ENCODE results near the gene GON4L.
A peak's percentile ranks its signal among the peaks of the same experiment; 100 is the strongest.
"Not testable (repeated sequence)": the region's sequence is repeated elsewhere in the genome, so short reads cannot be mapped to it uniquely, and the experiment has no call there.

Gene GON4L

GRCh38 chr1:155745284-155746228 lies 111.5 kb downstream of the GON4L start:
- DNase-seq = peak; percentile 98

- DNase-seq = no peak
Measured at GRCh38 chr1:155744711-155745283, 112.2 kb downstream of the GON4L start.

GRCh38 chr1:155741908-155742307 lies 115.1 kb downstream of the GON4L start:
- DNase-seq = no peak

GRCh38 chr1:155740995-155741394 lies 116.0 kb downstream of the GON4L start:
- DNase-seq = no peak

GRCh38 chr1:155729031-155729898 lies 127.7 kb downstream of the GON4L start:
- peak; percentile 25 for DNase-seq

GRCh38 chr1:155725142-155725541 lies 131.9 kb downstream of the GON4L start:
- no peak for DNase-seq

GRCh38 chr1:155719703-155720102 lies 137.3 kb downstream of the GON4L start:
- no peak for DNase-seq

GRCh38 chr1:155718524-155719115 lies 138.4 kb downstream of the GON4L start:
- DNase-seq = not testable (repeated sequence)

- DNase-seq = peak; percentile 12
Measured at GRCh38 chr1:155717041-155717440, 140.0 kb downstream of the GON4L start.

- DNase-seq = no peak
Measured at GRCh38 chr1:155715777-155716176, 141.2 kb downstream of the GON4L start.

- not testable (repeated sequence) for DNase-seq
Measured at GRCh38 chr1:155715056-155715455, 142.0 kb downstream of the GON4L start.

GRCh38 chr1:155713075-155713474 lies 143.9 kb downstream of the GON4L start:
- no peak for DNase-seq

GRCh38 chr1:155712636-155713035 lies 144.4 kb downstream of the GON4L start:
- DNase-seq = not testable (repeated sequence)

- not testable (repeated sequence) for DNase-seq
Measured at GRCh38 chr1:155711457-155711856, 145.6 kb downstream of the GON4L start.

GRCh38 chr1:155709391-155709790 lies 147.6 kb downstream of the GON4L start:
- no peak for DNase-seq

GRCh38 chr1:155706139-155706538 lies 150.9 kb downstream of the GON4L start:
- no peak for DNase-seq

GRCh38 chr1:155704414-155704813 lies 152.6 kb downstream of the GON4L start:
- DNase-seq = not testable (repeated sequence)

- no peak for DNase-seq
Measured at GRCh38 chr1:155703216-155703615, 153.8 kb downstream of the GON4L start.

- DNase-seq = not testable (repeated sequence)
Measured at GRCh38 chr1:155701675-155702074, 155.3 kb downstream of the GON4L start.

All from activated CD4-positive, alpha-beta T cell treated with anti-CD3 and anti-CD28 coated beads, Interleukin-2, amount 50 U/mL, for 16 hours (primary cell).